HCT116 (cell line): Measurements from ENCODE around the gene TRIL. TPM values are rescaled to one million over a fixed set of nuclear protein-coding genes. Genes with fewer than 3 reads are reported as not detected.

Experiments
- ATAC-seq: fragments of 200-7000 bp; cut with Tn5 transposase; 2 replicates; pipeline ENCODE4 v1.9.1; 2020; ENCODE audit warnings: mild to moderate bottlenecking, moderate library complexity
- BruUV-seq: library from RNA; stranded (reverse); fragments of 400-500 nt; replicated peaks from 2 replicates; lab custom pipeline; 2021; lab: Mats Ljungman, UMichigan
- CTCF ChIA-PET: fragments of 300-600 bp; sonication (Branson Sonifier 250); formaldehyde crosslinking; loops from one replicate; lab custom pipeline; 2021; ENCODE audit warnings: antibody characterized with exemption; lab: Charles Lee
- POLR2A ChIA-PET: fragments of 300-600, 350-600 bp; sonication (Branson Sonifier 250); formaldehyde crosslinking; loops from one replicate; lab custom pipeline; 2021; ENCODE audit warnings: antibody characterized with exemption; lab: Charles Lee
- RAD21 ChIA-PET, 2 experiments: fragments of 300-600 bp; sonication (Branson Sonifier 250); formaldehyde crosslinking; loops; one replicate each; lab custom pipeline; 2023; ENCODE audit warnings: low total read pairs in 2 of 2; ENCODE audit not compliant: uncharacterized antibody in 2 of 2, unreplicated experiment in 2 of 2, low non-redundant PET in 1 of 2; lab: Charles Lee
- DNase-seq: peaks from one replicate; pipeline ENCODE4 v3.0.0-alpha.2; 2010; ENCODE audit warnings: low read depth, low spot score
- H2AFZ ChIP-seq: fragments of 200-600 bp; shearing (Covaris generic), sonication (generic); 2 replicates; pipeline ENCODE4 v1.6.1; 2017; ENCODE audit warnings: low read depth, mixed run types, mixed read lengths, antibody characterized with exemption, low read length; ENCODE audit not compliant: poor library complexity, severe bottlenecking
- H3K27ac ChIP-seq: 2 replicates; pipeline ENCODE4 v1.5.1; 2012; ENCODE audit warnings: low read depth, low read length
- H3K27me3 ChIP-seq: fragments of 200-600 bp; sonication (generic); 2 replicates; pipeline ENCODE4 v1.6.1; 2016; ENCODE audit warnings: mixed run types, low read length, mixed read lengths; ENCODE audit not compliant: insufficient read depth
- H3K36me3 ChIP-seq, 2 experiments: fragments of 200-500 bp in 1 of 2; fragments of 200-600 bp in 1 of 2; sonication (Bioruptor generic) in 1 of 2; sonication (generic) in 1 of 2; 2 replicates each; pipeline versions ENCODE4 v1.5.1 to v1.6.1; 2014 to 2016; ENCODE audit warnings: low read length in 2 of 2, inconsistent platforms in 1 of 2, mixed read lengths in 1 of 2, mixed run types in 1 of 2; ENCODE audit not compliant: insufficient read depth in 2 of 2, control insufficient read depth in 1 of 2
- H3K4me1 ChIP-seq, 2 experiments: fragments of 200-600 bp in 1 of 2; sonication (generic) in 1 of 2; 2 replicates each; pipeline versions ENCODE4 v1.5.1 to v1.6.1; 2012 to 2017; ENCODE audit warnings: low read length in 2 of 2, inconsistent platforms in 1 of 2, mild to moderate bottlenecking in 1 of 2, mixed read lengths in 1 of 2, mixed run types in 1 of 2, moderate library complexity in 1 of 2; ENCODE audit not compliant: insufficient read depth in 2 of 2, control insufficient read depth in 1 of 2
- H3K4me2 ChIP-seq: fragments of 200-600 bp; sonication (generic); 2 replicates; pipeline ENCODE4 v1.6.1; 2017; ENCODE audit warnings: mixed run types, low read length, mixed read lengths
- H3K4me3 ChIP-seq, 2 experiments: fragments of 200-600 bp in 1 of 2; sonication (generic) in 1 of 2; replicated peaks in 1 of 2; 2 replicates each; pipeline ENCODE4 v1.5.1; 2011 to 2016; ENCODE audit warnings: low read length in 2 of 2, control low read depth in 1 of 2, low read depth in 1 of 2, mild to moderate bottlenecking in 1 of 2, mixed read lengths in 1 of 2, mixed run types in 1 of 2
- H3K79me2 ChIP-seq: fragments of 200-600 bp; sonication (generic); 2 replicates; pipeline ENCODE4 v1.6.1; 2017; ENCODE audit warnings: mild to moderate bottlenecking, mixed run types, low read length, moderate library complexity, mixed read lengths; ENCODE audit not compliant: insufficient read depth
- H3K9ac ChIP-seq: fragments of 200-600 bp; sonication (generic); 2 replicates; pipeline ENCODE4 v1.6.1; 2016; ENCODE audit warnings: low read length, mixed read lengths
- H3K9me2 ChIP-seq: fragments of 200-600 bp; sonication (generic), shearing (Covaris generic); 2 replicates; pipeline ENCODE4 v1.6.1; 2017; ENCODE audit warnings: mixed run types, mild to moderate bottlenecking, moderate library complexity; ENCODE audit not compliant: insufficient read depth
- H3K9me3 ChIP-seq, 2 experiments: fragments of 200-500 bp in 1 of 2; fragments of 200-600 bp in 1 of 2; sonication (Bioruptor generic) in 1 of 2; sonication (generic) in 1 of 2; 2 replicates each; pipeline ENCODE4 v1.6.1; 2014 to 2017; ENCODE audit warnings: low read length in 2 of 2, mixed read lengths in 2 of 2, inconsistent platforms in 1 of 2, low read depth in 1 of 2, mild to moderate bottlenecking in 1 of 2, mixed run types in 1 of 2, moderate library complexity in 1 of 2; ENCODE audit not compliant: control insufficient read depth in 1 of 2, insufficient read depth in 1 of 2
- H4K20me1 ChIP-seq: fragments of 200-600 bp; sonication (generic), shearing (Covaris generic); 2 replicates; pipeline ENCODE4 v1.6.1; 2017; ENCODE audit warnings: mixed run types, mild to moderate bottlenecking, moderate library complexity; ENCODE audit not compliant: insufficient read depth
- CBX3 ChIP-seq: IDR thresholded peaks from 2 replicates; pipeline ENCODE4 v1.6.1; 2012; ENCODE audit warnings: low read depth
- CEBPB ChIP-seq: IDR thresholded peaks from 2 replicates; pipeline ENCODE4 v1.6.1; 2012; ENCODE audit warnings: low read depth
- EZH2phosphoT487 ChIP-seq: fragments of 200-600 bp; IDR thresholded peaks from 2 replicates; pipeline ENCODE4 v1.6.1; 2018; ENCODE audit warnings: antibody characterized with exemption, borderline replicate concordance
- RAD21 ChIP-seq: IDR thresholded peaks from 2 replicates; pipeline ENCODE4 v1.6.1; 2012; ENCODE audit warnings: low read depth, mild to moderate bottlenecking
- SIN3A ChIP-seq: IDR thresholded peaks from 2 replicates; pipeline ENCODE4 v1.6.1; 2012; ENCODE audit warnings: low read depth
- SP1 ChIP-seq: IDR thresholded peaks from 2 replicates; pipeline ENCODE4 v1.6.1; 2012; ENCODE audit warnings: low read depth
- SRF ChIP-seq: IDR thresholded peaks from 2 replicates; pipeline ENCODE4 v1.6.1; 2012; ENCODE audit warnings: low read depth
- YY1 ChIP-seq: IDR thresholded peaks from 2 replicates; pipeline ENCODE4 v1.6.1; 2011; ENCODE audit warnings: low read length, low read depth, moderate library complexity, mild to moderate bottlenecking; ENCODE audit not compliant: insufficient replicate concordance; ENCODE audit errors: extremely low read depth
- ZFX ChIP-seq: fragments of 450-650 bp; IDR thresholded peaks from 2 replicates; pipeline ENCODE4 v1.6.1; 2017
- intact Hi-C: fragments of 100-400 bp; cut with micrococcal nuclease; formaldehyde crosslinking; loops from 2 replicates; pipeline ENCODE4 v1.10.0; 2022
- total RNA-seq: library from RNA; stranded (reverse); gene quantifications from one replicate; pipeline ENCODE4 v1.2.1, GENCODE V29; 2021; ENCODE audit not compliant: unreplicated experiment
- TF ChIP-seq, protein P1 (sequence below), 3 experiments: fragments of 200-600 bp in 1 of 3; sonication (generic) in 1 of 3; IDR thresholded peaks in 2 of 3; conservative IDR thresholded peaks in 1 of 3; 2 replicates each; pipeline ENCODE4 v1.5.1; 2012 to 2017; ENCODE audit warnings: low read depth in 2 of 3, low read length in 2 of 3, antibody characterized with exemption in 1 of 3, borderline replicate concordance in 1 of 3, control low read depth in 1 of 3, mild to moderate bottlenecking in 1 of 3, mixed read lengths in 1 of 3, mixed run types in 1 of 3, moderate library complexity in 1 of 3; ENCODE audit not compliant: insufficient read depth in 1 of 3
- TF ChIP-seq, protein P2 (sequence below): IDR thresholded peaks from 2 replicates; pipeline ENCODE4 v1.6.1; 2012; ENCODE audit warnings: low read depth
- TF ChIP-seq, protein P3 (sequence below): IDR thresholded peaks from 2 replicates; pipeline ENCODE4 v1.6.1; 2011; ENCODE audit warnings: mild to moderate bottlenecking, low read length, moderate library complexity; ENCODE audit not compliant: insufficient replicate concordance; ENCODE audit errors: extremely low read depth

Gene TRIL
- total RNA-seq, 1 experiment from 2014 or later, result not detected

GRCh38 chr7:28989211-28989980 lies 31.3 kb upstream of the TRIL start:
- no peak overlapping the region for H3K4me3 ChIP-seq
- no peak overlapping the region for H3K4me2 ChIP-seq
- H3K27me3 ChIP-seq, result no peaks in the 10 kb centered on the region
- intact Hi-C loops, result no loop called here
- no peak for TF ChIP-seq CEBPB
- TF ChIP-seq SRF, result no peak
- TF ChIP-seq, protein P1, sequence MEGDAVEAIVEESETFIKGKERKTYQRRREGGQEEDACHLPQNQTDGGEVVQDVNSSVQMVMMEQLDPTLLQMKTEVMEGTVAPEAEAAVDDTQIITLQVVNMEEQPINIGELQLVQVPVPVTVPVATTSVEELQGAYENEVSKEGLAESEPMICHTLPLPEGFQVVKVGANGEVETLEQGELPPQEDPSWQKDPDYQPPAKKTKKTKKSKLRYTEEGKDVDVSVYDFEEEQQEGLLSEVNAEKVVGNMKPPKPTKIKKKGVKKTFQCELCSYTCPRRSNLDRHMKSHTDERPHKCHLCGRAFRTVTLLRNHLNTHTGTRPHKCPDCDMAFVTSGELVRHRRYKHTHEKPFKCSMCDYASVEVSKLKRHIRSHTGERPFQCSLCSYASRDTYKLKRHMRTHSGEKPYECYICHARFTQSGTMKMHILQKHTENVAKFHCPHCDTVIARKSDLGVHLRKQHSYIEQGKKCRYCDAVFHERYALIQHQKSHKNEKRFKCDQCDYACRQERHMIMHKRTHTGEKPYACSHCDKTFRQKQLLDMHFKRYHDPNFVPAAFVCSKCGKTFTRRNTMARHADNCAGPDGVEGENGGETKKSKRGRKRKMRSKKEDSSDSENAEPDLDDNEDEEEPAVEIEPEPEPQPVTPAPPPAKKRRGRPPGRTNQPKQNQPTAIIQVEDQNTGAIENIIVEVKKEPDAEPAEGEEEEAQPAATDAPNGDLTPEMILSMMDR (IDR thresholded peaks at IDR 0.05 in 2 of 3, conservative IDR thresholded peaks at IDR 0.05 in 1 of 3; ENCODE audit: borderline replicate concordance in 1 of 3, insufficient read depth in 1 of 3, low read depth in 2 of 3, low read length in 2 of 3), result no peak
- TF ChIP-seq EZH2phosphoT487, result no peak
- TF ChIP-seq SIN3A, result no peak
- no peak for TF ChIP-seq SP1
- no peak for TF ChIP-seq RAD21
- no peak for TF ChIP-seq YY1
- ATAC-seq (no peak), DNase-seq (no peak)
- peaks cover 5 to 7% of the 10 kb centered on the region in 2 experiments for H3K4me1 ChIP-seq
- H3K27ac ChIP-seq, result no peak overlapping the region
- H4K20me1 ChIP-seq, result no peaks in the 10 kb centered on the region
- POLR2A ChIA-PET, result no interaction called here
- no peaks in the 10 kb centered on the region for H3K9me3 ChIP-seq
- H3K9ac ChIP-seq, result no peak overlapping the region
- no peak overlapping the region for H2AFZ ChIP-seq
- no peaks in the 10 kb centered on the region for H3K9me2 ChIP-seq
- no peaks in the 10 kb centered on the region for H3K36me3 ChIP-seq
- RAD21 ChIA-PET, result no interaction called here
- BruUV-seq, result no TSS peak
- CTCF ChIA-PET, result interaction anchor here (1.2 kb wide), 1 partner anchor 23 kb away, joined by 3 read pairs; no protein-coding TSS in a partner anchor
- no peaks in the 10 kb centered on the region for H3K79me2 ChIP-seq

DNA sequence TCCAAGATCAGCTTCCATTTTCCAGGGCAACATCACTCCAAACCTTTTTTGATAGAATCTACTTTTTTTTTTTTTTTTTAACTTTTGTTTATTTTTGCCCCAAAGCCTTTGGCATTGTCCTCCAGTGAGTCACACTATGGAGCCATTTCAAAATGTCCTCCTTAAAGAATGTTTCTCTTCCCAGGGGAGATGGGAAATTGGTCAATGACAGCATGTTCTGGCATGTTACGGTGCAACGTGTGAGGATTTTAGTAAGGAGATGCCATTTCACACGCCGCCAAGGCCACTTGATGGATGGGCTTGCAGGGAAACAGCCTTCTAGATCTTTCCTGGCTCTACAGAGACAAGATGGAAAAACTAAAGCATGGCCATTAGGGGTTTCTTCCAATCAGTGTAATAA lies 30.7 kb upstream of the TRIL start:
- no peaks in the 10 kb centered on the region for H3K79me2 ChIP-seq
- no peaks in the 10 kb centered on the region for H3K9me3 ChIP-seq
- BruUV-seq, result no TSS peak
- no peak for ATAC-seq
- H3K27me3 ChIP-seq, result no peaks in the 10 kb centered on the region
- H3K9ac ChIP-seq, result no peak overlapping the region
- H3K9me2 ChIP-seq, result no peaks in the 10 kb centered on the region
- intact Hi-C loops, result no loop called here
- H3K4me3 ChIP-seq, result no peak overlapping the region
- no peak for DNase-seq
- ChIA-PET POLR2A (no interaction called here), CTCF (no interaction called here), RAD21 (no interaction called here)
- peaks cover 8 to 11% of the 10 kb centered on the region in 2 experiments for H3K4me1 ChIP-seq
- no peaks in the 10 kb centered on the region for H4K20me1 ChIP-seq
- no peaks in the 10 kb centered on the region for H3K36me3 ChIP-seq
- H3K4me2 ChIP-seq, result no peak overlapping the region
- no peak overlapping the region for H2AFZ ChIP-seq
- H3K27ac ChIP-seq, result no peak overlapping the region
- TF ChIP-seq, protein P2, sequence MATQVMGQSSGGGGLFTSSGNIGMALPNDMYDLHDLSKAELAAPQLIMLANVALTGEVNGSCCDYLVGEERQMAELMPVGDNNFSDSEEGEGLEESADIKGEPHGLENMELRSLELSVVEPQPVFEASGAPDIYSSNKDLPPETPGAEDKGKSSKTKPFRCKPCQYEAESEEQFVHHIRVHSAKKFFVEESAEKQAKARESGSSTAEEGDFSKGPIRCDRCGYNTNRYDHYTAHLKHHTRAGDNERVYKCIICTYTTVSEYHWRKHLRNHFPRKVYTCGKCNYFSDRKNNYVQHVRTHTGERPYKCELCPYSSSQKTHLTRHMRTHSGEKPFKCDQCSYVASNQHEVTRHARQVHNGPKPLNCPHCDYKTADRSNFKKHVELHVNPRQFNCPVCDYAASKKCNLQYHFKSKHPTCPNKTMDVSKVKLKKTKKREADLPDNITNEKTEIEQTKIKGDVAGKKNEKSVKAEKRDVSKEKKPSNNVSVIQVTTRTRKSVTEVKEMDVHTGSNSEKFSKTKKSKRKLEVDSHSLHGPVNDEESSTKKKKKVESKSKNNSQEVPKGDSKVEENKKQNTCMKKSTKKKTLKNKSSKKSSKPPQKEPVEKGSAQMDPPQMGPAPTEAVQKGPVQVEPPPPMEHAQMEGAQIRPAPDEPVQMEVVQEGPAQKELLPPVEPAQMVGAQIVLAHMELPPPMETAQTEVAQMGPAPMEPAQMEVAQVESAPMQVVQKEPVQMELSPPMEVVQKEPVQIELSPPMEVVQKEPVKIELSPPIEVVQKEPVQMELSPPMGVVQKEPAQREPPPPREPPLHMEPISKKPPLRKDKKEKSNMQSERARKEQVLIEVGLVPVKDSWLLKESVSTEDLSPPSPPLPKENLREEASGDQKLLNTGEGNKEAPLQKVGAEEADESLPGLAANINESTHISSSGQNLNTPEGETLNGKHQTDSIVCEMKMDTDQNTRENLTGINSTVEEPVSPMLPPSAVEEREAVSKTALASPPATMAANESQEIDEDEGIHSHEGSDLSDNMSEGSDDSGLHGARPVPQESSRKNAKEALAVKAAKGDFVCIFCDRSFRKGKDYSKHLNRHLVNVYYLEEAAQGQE, result no peak
- no peak for TF ChIP-seq CBX3
- TF ChIP-seq ZFX, result no peak
- TF ChIP-seq CEBPB, result no peak
- no peak for TF ChIP-seq RAD21
- TF ChIP-seq, protein P3, sequence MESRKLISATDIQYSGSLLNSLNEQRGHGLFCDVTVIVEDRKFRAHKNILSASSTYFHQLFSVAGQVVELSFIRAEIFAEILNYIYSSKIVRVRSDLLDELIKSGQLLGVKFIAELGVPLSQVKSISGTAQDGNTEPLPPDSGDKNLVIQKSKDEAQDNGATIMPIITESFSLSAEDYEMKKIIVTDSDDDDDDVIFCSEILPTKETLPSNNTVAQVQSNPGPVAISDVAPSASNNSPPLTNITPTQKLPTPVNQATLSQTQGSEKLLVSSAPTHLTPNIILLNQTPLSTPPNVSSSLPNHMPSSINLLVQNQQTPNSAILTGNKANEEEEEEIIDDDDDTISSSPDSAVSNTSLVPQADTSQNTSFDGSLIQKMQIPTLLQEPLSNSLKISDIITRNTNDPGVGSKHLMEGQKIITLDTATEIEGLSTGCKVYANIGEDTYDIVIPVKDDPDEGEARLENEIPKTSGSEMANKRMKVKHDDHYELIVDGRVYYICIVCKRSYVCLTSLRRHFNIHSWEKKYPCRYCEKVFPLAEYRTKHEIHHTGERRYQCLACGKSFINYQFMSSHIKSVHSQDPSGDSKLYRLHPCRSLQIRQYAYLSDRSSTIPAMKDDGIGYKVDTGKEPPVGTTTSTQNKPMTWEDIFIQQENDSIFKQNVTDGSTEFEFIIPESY, result no peak
- no peak for TF ChIP-seq SP1
- no peak for TF ChIP-seq SRF
